Measurements from ENCODE around the gene TOB2.

DNA sequence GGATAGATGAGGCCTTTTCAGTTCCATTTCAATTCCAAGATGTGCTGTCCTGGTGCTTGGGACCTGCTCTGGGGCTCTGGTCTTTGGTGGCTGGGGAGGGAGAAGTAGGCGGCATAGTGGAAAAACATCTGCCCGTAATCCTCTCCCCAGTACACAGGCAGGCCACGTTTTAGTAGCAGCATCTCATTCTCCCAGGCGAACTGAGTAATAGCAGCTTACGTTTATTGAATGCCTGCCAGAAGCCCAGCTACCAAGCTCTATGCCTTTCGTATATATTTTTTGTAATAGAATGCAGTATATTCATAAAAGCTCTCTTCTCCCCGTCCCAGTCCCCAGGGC lies 33.8 kb upstream of the TOB2 start:
- TF ChIP-seq, protein P1, sequence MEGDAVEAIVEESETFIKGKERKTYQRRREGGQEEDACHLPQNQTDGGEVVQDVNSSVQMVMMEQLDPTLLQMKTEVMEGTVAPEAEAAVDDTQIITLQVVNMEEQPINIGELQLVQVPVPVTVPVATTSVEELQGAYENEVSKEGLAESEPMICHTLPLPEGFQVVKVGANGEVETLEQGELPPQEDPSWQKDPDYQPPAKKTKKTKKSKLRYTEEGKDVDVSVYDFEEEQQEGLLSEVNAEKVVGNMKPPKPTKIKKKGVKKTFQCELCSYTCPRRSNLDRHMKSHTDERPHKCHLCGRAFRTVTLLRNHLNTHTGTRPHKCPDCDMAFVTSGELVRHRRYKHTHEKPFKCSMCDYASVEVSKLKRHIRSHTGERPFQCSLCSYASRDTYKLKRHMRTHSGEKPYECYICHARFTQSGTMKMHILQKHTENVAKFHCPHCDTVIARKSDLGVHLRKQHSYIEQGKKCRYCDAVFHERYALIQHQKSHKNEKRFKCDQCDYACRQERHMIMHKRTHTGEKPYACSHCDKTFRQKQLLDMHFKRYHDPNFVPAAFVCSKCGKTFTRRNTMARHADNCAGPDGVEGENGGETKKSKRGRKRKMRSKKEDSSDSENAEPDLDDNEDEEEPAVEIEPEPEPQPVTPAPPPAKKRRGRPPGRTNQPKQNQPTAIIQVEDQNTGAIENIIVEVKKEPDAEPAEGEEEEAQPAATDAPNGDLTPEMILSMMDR (tag by site-specific recombination; IDR thresholded peaks at IDR 0.05), result no peak
- TF ChIP-seq, protein P2, sequence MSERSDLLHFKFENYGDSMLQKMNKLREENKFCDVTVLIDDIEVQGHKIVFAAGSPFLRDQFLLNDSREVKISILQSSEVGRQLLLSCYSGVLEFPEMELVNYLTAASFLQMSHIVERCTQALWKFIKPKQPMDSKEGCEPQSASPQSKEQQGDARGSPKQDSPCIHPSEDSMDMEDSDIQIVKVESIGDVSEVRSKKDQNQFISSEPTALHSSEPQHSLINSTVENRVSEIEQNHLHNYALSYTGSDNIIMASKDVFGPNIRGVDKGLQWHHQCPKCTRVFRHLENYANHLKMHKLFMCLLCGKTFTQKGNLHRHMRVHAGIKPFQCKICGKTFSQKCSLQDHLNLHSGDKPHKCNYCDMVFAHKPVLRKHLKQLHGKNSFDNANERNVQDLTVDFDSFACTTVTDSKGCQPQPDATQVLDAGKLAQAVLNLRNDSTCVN (tag by site-specific recombination; optimal IDR thresholded peaks at IDR 0.05), result no peak
- TF ChIP-seq REPIN1 (tag by site-specific recombination; IDR thresholded peaks at IDR 0.05; ENCODE audit: low read depth) (no peak), KLF16 (tag by site-specific recombination; IDR thresholded peaks at IDR 0.05) (no peak), ZNF121 (tag by site-specific recombination; IDR thresholded peaks at IDR 0.05) (no peak), ZNF184 (tag by site-specific recombination; IDR thresholded peaks at IDR 0.05) (no peak), ZNF704 (tag by site-specific recombination; IDR thresholded peaks at IDR 0.05) (no peak)
- TF ChIP-seq, protein P3, sequence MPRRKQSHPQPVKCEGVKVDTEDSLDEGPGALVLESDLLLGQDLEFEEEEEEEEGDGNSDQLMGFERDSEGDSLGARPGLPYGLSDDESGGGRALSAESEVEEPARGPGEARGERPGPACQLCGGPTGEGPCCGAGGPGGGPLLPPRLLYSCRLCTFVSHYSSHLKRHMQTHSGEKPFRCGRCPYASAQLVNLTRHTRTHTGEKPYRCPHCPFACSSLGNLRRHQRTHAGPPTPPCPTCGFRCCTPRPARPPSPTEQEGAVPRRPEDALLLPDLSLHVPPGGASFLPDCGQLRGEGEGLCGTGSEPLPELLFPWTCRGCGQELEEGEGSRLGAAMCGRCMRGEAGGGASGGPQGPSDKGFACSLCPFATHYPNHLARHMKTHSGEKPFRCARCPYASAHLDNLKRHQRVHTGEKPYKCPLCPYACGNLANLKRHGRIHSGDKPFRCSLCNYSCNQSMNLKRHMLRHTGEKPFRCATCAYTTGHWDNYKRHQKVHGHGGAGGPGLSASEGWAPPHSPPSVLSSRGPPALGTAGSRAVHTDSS (tag by site-specific recombination; IDR thresholded peaks at IDR 0.05), result no peak
- TF ChIP-seq, protein P4, sequence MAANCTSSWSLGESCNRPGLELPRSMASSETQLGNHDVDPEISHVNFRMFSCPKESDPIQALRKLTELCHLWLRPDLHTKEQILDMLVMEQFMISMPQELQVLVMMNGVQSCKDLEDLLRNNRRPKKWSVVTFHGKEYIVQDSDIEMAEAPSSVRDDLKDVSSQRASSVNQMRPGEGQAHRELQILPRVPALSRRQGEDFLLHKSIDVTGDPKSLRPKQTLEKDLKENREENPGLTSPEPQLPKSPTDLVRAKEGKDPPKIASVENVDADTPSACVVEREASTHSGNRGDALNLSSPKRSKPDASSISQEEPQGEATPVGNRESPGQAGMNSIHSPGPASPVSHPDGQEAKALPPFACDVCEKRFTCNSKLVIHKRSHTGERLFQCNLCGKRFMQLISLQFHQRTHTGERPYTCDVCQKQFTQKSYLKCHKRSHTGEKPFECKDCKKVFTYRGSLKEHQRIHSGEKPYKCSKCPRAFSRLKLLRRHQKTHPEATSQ (tag by site-specific recombination; IDR thresholded peaks at IDR 0.05), result no peak
- TF ChIP-seq, protein P5, sequence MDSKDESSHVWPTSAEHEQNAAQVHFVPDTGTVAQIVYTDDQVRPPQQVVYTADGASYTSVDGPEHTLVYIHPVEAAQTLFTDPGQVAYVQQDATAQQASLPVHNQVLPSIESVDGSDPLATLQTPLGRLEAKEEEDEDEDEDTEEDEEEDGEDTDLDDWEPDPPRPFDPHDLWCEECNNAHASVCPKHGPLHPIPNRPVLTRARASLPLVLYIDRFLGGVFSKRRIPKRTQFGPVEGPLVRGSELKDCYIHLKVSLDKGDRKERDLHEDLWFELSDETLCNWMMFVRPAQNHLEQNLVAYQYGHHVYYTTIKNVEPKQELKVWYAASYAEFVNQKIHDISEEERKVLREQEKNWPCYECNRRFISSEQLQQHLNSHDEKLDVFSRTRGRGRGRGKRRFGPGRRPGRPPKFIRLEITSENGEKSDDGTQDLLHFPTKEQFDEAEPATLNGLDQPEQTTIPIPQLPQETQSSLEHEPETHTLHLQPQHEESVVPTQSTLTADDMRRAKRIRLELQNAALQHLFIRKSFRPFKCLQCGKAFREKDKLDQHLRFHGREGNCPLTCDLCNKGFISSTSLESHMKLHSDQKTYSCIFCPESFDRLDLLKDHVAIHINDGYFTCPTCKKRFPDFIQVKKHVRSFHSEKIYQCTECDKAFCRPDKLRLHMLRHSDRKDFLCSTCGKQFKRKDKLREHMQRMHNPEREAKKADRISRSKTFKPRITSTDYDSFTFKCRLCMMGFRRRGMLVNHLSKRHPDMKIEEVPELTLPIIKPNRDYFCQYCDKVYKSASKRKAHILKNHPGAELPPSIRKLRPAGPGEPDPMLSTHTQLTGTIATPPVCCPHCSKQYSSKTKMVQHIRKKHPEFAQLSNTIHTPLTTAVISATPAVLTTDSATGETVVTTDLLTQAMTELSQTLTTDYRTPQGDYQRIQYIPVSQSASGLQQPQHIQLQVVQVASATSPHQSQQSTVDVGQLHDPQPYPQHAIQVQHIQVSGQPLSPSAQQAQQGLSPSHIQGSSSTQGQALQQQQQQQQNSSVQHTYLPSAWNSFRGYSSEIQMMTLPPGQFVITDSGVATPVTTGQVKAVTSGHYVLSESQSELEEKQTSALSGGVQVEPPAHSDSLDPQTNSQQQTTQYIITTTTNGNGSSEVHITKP (tag by site-specific recombination; IDR thresholded peaks at IDR 0.05), result no peak
